Ovary (tissue), 9 donors: ENCODE data around the gene CIAO3. TPM values are rescaled to one million over a fixed set of nuclear protein-coding genes. Genes with fewer than 3 reads are reported as not detected.

Source experiments
- DNase-seq, 5 donors: peaks; one replicate each; pipeline ENCODE4 v3.0.0-alpha.2; 2019 to 2020
- H3K27ac ChIP-seq, 2 donors: fragments of 200-600 bp; one replicate each; pipeline versions ENCODE4 v1.5.1 to v1.8.0; 2019 to 2022
- H3K27me3 ChIP-seq: fragments of 200-600 bp; one replicate; pipeline ENCODE4 v1.8.0; 2022
- H3K36me3 ChIP-seq: fragments of 200-600 bp; sonication (generic); one replicate; pipeline ENCODE4 v1.5.1; 2019
- H3K4me1 ChIP-seq: one replicate; pipeline ENCODE4 v1.8.1; 2013; ENCODE audit warnings: mild to moderate bottlenecking, moderate library complexity; ENCODE audit not compliant: insufficient read depth
- H3K4me3 ChIP-seq: fragments of 200-600 bp; sonication (generic); one replicate; pipeline ENCODE4 v1.5.1; 2017
- H3K9me3 ChIP-seq, 2 donors: fragments of 200-600 bp in 1 of 2; sonication (generic) in 1 of 2; one replicate each; pipeline versions ENCODE4 v1.5.1 to v1.8.1; 2013 to 2019; ENCODE audit warnings: mild to moderate bottlenecking in 1 of 2, moderate library complexity in 1 of 2
- EP300 ChIP-seq: sonication (generic); formaldehyde crosslinking; IDR thresholded peaks from one replicate; pipeline ENCODE4 v1.6.1; 2017; ENCODE audit warnings: antibody characterized with exemption
- POLR2A ChIP-seq: fragments of 450-650 bp; IDR thresholded peaks from one replicate; pipeline ENCODE4 v1.6.1; 2017; ENCODE audit warnings: antibody characterized with exemption, mild to moderate bottlenecking, moderate library complexity
- WGBS, 3 donors: extraction: QIAGEN DNeasy Blood & Tissue Kit in 1 of 3; methylation state at CpG; one replicate each; pipeline versions ENCODE4 v1.1.5 to v1.1.7; 2013 to 2017; 5-methylcytosine and 5-hydroxymethylcytosine counted together
- intact Hi-C, 4 donors: fragments of 100-400 bp; cut with DNase I; formaldehyde crosslinking; loops; one replicate each; pipeline versions ENCODE4 v1.11.0 to v1.15.1; 2022 to 2023
- polyA plus RNA-seq, 2 donors: library from polyadenylated mRNA; stranded (reverse); fragments of 200-250 nt in 1 of 2; fragments of 350-450 nt in 1 of 2; fragmentation: Illumina TruSeq in 1 of 2; extraction: RNeasy Lipid Tissue Mini Kit (QIAGEN cat#74804) in 1 of 2; gene quantifications; one replicate each; pipeline ENCODE4 v1.2.3, GENCODE V29; 2013 to 2014
- total RNA-seq, 7 donors: library from RNA; depleted of rRNA in 2 of 7; stranded (reverse); fragments of >200 nt in 2 of 7; fragmentation: NEBNext Ultra II Directional in 3 of 7; extraction: Animal tissue kit (Norgen Biotek cat#: 25700) in 3 of 7; gene quantifications; one replicate each; pipeline versions ENCODE4 v1.1.0 to v1.2.4, GENCODE V29; 2016 to 2023
- TF ChIP-seq, protein P1 (sequence below), 3 donors: fragments of 450-650 bp in 2 of 3; fragments of 200-600 bp in 1 of 3; IDR thresholded peaks; one replicate each; pipeline versions ENCODE4 v1.5.1 to v1.8.0; 2016 to 2022; ENCODE audit warnings: antibody characterized with exemption in 3 of 3, mild to moderate bottlenecking in 1 of 3
- donor health status: DM: no; HTN: no; CAD: no; lungs with moderate emphysema.
- donor health status: DM: no; HTN: no; CAD: no.
- donor health status: Bipolar disorder and iron deficiency.
- donor health status: DM: yes; HTN: yes; CAD: no.
- donor health status: DM: no; HTN: no; CAD: no.
- donor health status: DM: yes; HTN: yes; CAD: no.

Gene CIAO3
- total and polyA plus RNA-seq, 9 donors: 8.5 to 32.5 (median 21.0) TPM

DNA sequence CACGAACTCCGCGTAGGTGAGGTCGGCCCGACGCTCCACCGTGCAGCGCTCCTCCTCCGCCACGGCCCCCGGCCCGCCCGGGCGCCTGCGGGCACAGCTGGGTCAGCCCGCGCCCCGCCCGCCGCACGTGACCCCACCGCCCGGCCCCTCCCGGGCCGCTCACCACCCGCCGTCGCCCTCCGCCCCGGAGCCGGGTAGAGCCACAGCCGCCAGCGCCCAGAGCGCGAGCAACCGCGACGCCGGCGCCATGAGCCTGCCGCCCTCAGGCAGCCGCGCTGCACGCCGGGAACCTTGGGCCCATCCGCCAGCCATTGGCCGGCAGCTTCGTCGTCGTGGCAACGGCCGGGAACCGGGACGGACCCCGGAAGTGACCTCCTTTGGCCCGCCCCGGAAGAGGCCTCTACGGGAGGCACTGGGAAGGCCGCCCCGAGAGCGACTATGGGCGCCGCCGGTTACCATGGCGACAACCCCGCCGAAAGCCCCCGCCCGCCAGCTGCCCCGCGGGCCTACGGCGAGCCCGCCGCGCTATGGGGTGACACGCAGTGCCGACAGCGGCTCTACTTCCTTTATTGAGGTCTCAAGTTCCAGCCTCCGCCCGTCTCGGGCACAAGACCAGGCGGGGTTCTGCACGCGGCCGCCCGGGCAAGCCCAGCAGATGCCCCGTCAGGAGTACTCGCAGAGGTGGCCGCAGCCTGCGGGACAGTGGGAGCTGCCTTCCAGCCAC lies 56.6 kb downstream of the CIAO3 start, which contains the start of gene JMJD8:
Gene JMJD8, minus strand, starts transcription at position 264 of the 724 bp plus-strand sequence. Its CDS starts 15 bp downstream, at position 249.
- Histone ChIP-seq H3K27ac (peak within 1 kb of the TSS in 1 of 2 donors; percentile 36), H3K4me1 (peaks cover 30% of the 10 kb centered on the region)
- TF ChIP-seq, protein P1, sequence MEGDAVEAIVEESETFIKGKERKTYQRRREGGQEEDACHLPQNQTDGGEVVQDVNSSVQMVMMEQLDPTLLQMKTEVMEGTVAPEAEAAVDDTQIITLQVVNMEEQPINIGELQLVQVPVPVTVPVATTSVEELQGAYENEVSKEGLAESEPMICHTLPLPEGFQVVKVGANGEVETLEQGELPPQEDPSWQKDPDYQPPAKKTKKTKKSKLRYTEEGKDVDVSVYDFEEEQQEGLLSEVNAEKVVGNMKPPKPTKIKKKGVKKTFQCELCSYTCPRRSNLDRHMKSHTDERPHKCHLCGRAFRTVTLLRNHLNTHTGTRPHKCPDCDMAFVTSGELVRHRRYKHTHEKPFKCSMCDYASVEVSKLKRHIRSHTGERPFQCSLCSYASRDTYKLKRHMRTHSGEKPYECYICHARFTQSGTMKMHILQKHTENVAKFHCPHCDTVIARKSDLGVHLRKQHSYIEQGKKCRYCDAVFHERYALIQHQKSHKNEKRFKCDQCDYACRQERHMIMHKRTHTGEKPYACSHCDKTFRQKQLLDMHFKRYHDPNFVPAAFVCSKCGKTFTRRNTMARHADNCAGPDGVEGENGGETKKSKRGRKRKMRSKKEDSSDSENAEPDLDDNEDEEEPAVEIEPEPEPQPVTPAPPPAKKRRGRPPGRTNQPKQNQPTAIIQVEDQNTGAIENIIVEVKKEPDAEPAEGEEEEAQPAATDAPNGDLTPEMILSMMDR (IDR thresholded peaks at IDR 0.05): peak in 1 of 3 donors; percentile 13
- no peak for TF ChIP-seq POLR2A
- no peak for TF ChIP-seq EP300

DNA sequence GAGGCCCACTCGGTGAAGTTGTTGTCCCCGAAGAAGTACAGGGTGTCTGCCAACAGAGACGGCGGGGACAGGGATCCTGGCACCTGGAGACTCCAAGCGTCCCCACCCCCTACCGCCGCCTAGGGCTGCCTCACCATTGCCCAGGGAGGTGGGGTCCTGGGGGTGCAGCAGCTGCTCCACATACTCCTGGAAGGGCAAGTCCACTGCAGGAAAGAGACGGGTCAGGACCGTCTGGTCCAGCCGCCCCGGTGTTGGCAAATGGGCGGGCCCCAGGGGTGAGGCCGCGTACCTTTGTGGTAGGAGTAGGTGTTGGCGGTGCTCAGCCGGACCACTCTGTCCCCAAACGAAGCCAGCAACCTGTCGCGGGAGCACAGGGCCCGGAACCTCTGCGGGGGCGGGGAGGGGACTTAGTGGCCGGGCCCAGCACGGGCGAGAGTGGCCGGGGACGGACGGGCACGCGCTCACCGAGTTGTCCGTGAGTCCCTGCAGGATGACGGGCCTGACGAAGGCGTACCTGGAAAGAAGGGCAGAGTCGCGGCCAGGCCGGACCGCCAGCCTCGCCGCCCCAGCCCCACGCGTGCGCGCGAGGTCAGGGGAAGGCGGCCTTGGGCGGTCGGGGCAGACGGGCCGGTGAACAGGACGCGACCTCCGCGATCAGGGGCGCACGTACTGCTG lies 57.3 kb downstream of the CIAO3 start:
- peaks cover 28% of the 10 kb centered on the region for H3K4me1 ChIP-seq
- H3K27ac ChIP-seq: peak overlapping the region in 1 of 2 donors; percentile 36
- no peaks in the 10 kb centered on the region for H3K36me3 ChIP-seq
- DNase-seq: peak in 4 of 5 donors; percentile 28 to 57 (median 54)
- TF ChIP-seq, protein P1 (IDR thresholded peaks at IDR 0.05): no peak
- TF ChIP-seq EP300: no peak
- no peak for TF ChIP-seq POLR2A
- no peaks in the 10 kb centered on the region for H3K9me3 ChIP-seq
- intact Hi-C loops: no loop called here
- H3K4me3 ChIP-seq: peak overlapping the region; percentile 59
- no peaks in the 10 kb centered on the region for H3K27me3 ChIP-seq
- WGBS, 3 donors: 10 to 18% (median 11%) methylated on average over 27 to 57 of the region's 57 CpGs

More for the DNA sequence above, 56.6 kb downstream of the CIAO3 start, which contains the start of gene JMJD8:
- H3K9me3 ChIP-seq: no peaks in the 10 kb centered on the region
- H3K36me3 ChIP-seq: no peaks in the 10 kb centered on the region
- WGBS, 3 donors: 1 to 7% (median 1%) methylated on average over 23 to 91 of the region's 91 CpGs
- H3K4me3 ChIP-seq: peak within 1 kb of the TSS; percentile 59
- H3K27me3 ChIP-seq: no peaks in the 10 kb centered on the region
- peak; percentile 97 to 99 (median 98) for DNase-seq
- intact Hi-C loops: no loop called here

DNA sequence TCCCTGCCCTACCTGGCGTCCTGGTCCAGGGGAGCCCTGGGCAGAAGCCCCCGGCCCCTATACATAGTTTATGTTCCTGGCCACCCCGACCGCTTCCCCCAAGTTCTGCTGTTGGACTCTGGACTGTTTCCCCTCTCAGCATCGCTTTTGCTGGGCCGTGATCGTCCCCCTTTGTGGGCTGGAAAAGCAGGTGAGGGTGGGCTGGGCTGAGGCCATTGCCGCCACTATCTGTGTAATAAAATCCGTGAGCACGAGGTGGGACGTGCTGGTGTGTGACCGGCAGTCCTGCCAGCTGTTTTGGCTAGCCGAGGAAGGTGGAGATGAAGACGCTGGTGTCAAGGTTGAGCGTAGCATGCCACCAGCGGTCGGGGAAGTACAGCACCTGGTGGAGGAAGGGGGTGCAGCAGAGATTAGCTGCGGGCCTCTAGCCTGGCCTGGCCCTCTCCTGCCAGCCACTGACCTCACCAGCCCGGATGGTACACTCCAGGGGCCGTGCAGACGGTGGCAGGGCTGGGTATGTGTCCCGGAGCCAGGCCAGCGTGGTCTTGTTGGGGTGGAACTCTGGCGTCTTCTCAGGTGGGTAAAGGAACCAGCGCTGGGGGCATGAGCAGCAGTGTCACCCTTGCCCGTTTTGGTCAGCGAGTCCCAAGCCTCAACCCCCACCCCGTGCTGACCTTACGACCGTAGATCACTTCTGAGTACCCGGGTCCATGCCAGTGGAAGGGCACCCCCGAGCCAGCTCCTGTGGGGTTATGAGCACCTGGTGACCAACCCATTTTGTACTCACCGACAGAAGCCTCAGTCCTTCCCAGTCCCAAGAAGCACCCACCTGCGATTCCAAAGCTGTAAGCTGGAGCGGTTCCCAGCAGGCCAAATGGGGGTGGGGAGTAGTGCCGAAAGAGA lies 58.1 kb downstream of the CIAO3 start:
- DNase-seq: peak in 3 of 5 donors; percentile 29 to 51 (median 44)
- 61 to 70% (median 62%) methylated on average over 36 of the region's 36 CpGs for WGBS, 3 donors
- intact Hi-C loops: no loop called here
- TF ChIP-seq, protein P1 (IDR thresholded peaks at IDR 0.05): peak in 1 of 3 donors; percentile 7
- TF ChIP-seq EP300: no peak
- TF ChIP-seq POLR2A: no peak
- Histone ChIP-seq H3K27ac (no peak overlapping the region), H3K4me1 (peaks cover 27% of the 10 kb centered on the region), H3K9me3 (no peaks in the 10 kb centered on the region), H3K4me3 (no peak overlapping the region), H3K36me3 (no peaks in the 10 kb centered on the region), H3K27me3 (no peaks in the 10 kb centered on the region)
